Measurements from ENCODE around the gene CYP24A1. TPM values are rescaled to one million over a fixed set of nuclear protein-coding genes. Genes with fewer than 3 reads are reported as not detected.

The CYP24A1 gene
- total and polyA plus RNA-seq, 9 donors: 0.49 to 1.2 (median 0.72) TPM

DNA sequence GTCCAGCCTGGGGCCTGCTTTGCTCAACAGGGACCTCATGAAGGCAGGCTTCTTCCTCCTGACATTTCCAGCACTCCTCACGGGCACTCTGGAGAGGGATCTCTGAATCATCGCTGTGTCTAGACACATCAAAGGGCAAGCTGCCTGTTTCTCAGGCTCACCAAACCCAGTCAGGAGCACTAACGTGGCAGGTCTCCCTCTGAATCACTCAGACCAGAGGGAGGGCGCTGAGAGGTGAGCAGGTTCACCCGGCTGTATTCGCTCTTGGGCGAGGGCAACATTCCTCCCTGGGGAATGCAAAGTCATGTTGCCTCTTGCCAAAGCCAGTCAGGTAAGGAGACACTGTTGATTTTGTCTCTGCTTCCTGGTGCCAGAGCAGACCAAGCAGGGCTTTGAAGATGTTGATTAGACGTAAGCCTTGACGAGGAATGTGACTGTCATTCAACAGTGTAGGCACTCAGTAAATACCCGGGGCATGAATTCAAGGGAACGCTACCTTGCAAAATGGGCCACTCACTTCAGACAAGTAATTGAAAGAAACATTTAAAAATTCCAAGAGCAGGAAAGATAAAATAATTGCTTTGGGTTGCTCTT, 50.1 kb downstream of the CYP24A1 start:
- Histone ChIP-seq H3K36me3 (ENCODE audit: control insufficient read depth, insufficient read depth, low read length) (no peaks in the 10 kb centered on the region), H3K9me3 (replicated peaks; ENCODE audit: control insufficient read depth, low read depth, low read length) (no peaks in the 10 kb centered on the region), H3K4me1 (ENCODE audit: control insufficient read depth, insufficient read depth, low read length) (no peaks in the 10 kb centered on the region), H3K27me3 (ENCODE audit: control insufficient read depth, insufficient read depth, low read length) (no peaks in the 10 kb centered on the region), H3K4me3 (ENCODE audit: low read length) (no peak overlapping the region), H3K27ac (ENCODE audit: low read length) (no peak overlapping the region)
- 76% methylated on average over 9 of the region's 11 CpGs for WGBS (ENCODE audit: insufficient coverage)
- no peak for DNase-seq

DNA sequence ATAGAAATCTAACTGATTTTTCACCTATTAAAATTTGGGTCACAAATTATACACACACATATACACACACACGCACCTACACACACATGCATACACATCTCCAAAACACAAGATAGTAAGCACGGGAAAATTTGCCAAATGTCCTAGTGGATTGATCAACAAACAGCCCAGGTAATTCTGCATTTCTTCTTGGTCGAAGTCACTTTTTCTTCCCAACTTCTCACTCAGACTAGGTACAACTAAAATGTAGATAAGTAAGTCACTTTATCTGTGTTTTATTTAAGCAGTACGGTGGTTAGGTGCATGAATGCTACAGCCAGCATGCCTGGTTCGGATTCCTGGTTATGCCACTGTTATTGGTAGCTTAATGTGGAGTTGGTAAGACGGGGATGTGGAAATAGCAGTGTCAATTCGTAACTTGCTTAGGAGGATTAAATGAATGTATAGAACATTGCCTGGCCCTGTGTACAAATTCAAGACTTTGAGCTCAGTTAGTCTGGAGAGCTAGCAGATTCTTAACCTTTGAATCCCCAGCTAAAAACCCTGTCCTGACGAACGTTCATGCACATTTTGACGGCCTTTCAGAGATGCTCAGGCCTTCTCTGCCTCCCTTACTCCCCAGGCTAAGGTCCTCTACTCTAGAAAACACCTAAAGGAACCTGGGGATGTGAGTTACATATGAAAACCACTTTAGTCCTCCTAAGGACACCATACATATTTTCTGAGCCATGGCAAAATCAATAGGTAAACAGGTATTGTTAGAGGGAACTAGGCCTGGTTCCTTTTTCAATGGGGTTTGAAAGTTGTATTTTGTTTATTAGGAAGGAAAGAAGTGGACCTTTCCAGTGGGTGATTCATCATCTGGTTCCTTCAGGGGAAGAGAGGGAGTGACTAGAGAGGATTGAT, 50.9 kb downstream of the CYP24A1 start:
- H3K9me3 ChIP-seq (replicated peaks; ENCODE audit: control insufficient read depth, low read depth, low read length): no peaks in the 10 kb centered on the region
- no peak overlapping the region for H3K4me3 ChIP-seq (ENCODE audit: low read length)
- no peaks in the 10 kb centered on the region for H3K36me3 ChIP-seq (ENCODE audit: control insufficient read depth, insufficient read depth, low read length)
- H3K27me3 ChIP-seq (ENCODE audit: control insufficient read depth, insufficient read depth, low read length): no peaks in the 10 kb centered on the region
- H3K4me1 ChIP-seq (ENCODE audit: control insufficient read depth, insufficient read depth, low read length): no peaks in the 10 kb centered on the region
- no peak overlapping the region for H3K27ac ChIP-seq (ENCODE audit: low read length)
- 78% methylated on average over 8 of the region's 10 CpGs for WGBS (ENCODE audit: insufficient coverage)
- DNase-seq: no peak

DNA sequence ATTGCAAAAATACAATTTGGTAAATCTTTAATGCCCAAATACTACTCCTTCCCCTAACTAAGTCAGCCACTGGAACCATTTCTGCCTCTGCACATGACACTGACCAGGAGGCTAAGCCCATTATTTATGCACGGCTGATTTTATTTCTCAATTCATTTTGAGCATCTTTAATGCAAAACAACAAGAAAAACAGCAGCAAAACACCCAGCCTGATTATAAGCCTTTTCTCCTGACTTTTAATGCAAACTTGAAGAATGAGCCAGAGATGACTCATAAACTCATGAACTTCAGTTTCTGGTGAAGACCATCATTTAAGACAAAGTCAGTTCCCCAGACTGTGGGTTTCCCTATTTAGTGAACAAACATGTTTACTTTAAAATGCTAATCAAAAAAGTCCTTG, 51.6 kb downstream of the CYP24A1 start:
- Histone ChIP-seq H3K4me1 (ENCODE audit: control insufficient read depth, insufficient read depth, low read length) (no peaks in the 10 kb centered on the region), H3K27ac (ENCODE audit: low read length) (no peak overlapping the region), H3K36me3 (ENCODE audit: control insufficient read depth, insufficient read depth, low read length) (no peaks in the 10 kb centered on the region), H3K4me3 (ENCODE audit: low read length) (no peak overlapping the region), H3K27me3 (ENCODE audit: control insufficient read depth, insufficient read depth, low read length) (no peaks in the 10 kb centered on the region), H3K9me3 (replicated peaks; ENCODE audit: control insufficient read depth, low read depth, low read length) (no peaks in the 10 kb centered on the region)
- no peak for DNase-seq
- 80% methylated on average over 1 of the region's 1 CpG for WGBS (ENCODE audit: insufficient coverage)

DNA sequence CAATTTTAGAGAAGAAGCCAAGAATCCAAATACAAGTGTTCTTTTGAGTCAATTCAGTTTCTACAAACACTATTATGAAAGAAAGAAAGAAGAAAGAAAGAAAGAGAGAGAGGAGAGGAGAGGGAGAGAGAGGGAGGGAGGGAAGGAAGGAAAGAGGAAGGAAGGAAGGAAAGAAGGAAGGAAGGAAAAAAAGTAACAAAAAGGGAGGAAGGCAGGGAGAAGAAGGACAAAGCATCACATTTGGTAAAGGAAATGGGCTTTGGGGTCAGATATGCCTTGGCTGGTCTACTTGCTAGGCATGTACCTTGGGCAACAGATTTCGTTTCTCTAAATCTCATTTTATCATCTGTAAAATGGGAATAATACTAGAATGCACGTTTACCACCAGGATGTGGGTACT, 54.0 kb downstream of the CYP24A1 start:
- 100% methylated on average over 1 of the region's 2 CpGs for WGBS (ENCODE audit: insufficient coverage)

DNA sequence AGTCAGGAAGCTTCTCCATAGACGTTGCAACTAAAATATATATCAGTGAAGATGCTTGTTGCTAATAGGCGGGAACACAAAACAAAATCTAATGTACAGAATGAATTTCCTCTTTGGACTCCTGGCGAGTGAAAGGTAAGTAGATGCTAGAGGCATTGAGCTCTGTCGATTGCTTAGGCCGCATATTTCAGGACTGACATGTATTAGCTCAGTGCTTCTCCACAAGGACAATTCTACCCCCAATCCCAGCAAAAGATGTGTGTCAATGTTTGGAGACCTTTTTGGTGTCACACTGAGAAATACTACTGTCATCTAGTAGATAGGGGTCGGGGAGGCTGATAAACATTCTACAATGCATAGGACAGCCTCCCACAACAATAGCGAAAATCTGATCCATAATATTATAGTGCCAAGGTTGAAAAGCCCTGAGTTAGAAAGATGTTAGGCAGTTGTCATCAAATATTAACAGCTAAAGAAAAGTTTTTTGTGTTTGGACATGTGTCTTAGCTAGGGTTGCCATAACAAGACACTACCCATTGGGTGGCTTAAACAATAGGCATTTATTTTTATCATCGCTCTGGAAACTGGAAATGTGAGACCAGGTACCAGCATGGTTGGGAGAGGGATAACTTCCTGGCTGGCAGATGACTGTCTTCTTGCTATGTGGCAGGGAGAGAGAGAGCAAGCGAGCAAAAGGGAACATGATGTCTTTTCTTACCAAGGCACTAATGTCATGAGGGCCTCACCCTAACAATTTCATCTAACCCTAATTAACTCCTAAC, 55.4 kb downstream of the CYP24A1 start:
- Histone ChIP-seq H3K36me3 (ENCODE audit: control insufficient read depth, insufficient read depth, low read length) (no peaks in the 10 kb centered on the region), H3K4me1 (ENCODE audit: control insufficient read depth, insufficient read depth, low read length) (no peaks in the 10 kb centered on the region), H3K27ac (ENCODE audit: low read length) (no peak overlapping the region), H3K27me3 (ENCODE audit: control insufficient read depth, insufficient read depth, low read length) (no peaks in the 10 kb centered on the region), H3K9me3 (replicated peaks; ENCODE audit: control insufficient read depth, low read depth, low read length) (no peaks in the 10 kb centered on the region), H3K4me3 (ENCODE audit: low read length) (no peak overlapping the region)
- no CpG with 5 or more reads among the region's 9 CpGs for WGBS (ENCODE audit: insufficient coverage)
- DNase-seq: no peak

More for the DNA sequence above, 54.0 kb downstream of the CYP24A1 start:
- Histone ChIP-seq H3K9me3 (replicated peaks; ENCODE audit: control insufficient read depth, low read depth, low read length) (no peaks in the 10 kb centered on the region), H3K27me3 (ENCODE audit: control insufficient read depth, insufficient read depth, low read length) (no peaks in the 10 kb centered on the region), H3K4me3 (ENCODE audit: low read length) (no peak overlapping the region), H3K27ac (ENCODE audit: low read length) (no peak overlapping the region), H3K4me1 (ENCODE audit: control insufficient read depth, insufficient read depth, low read length) (no peaks in the 10 kb centered on the region), H3K36me3 (ENCODE audit: control insufficient read depth, insufficient read depth, low read length) (no peaks in the 10 kb centered on the region)
- no peak for DNase-seq

DNA sequence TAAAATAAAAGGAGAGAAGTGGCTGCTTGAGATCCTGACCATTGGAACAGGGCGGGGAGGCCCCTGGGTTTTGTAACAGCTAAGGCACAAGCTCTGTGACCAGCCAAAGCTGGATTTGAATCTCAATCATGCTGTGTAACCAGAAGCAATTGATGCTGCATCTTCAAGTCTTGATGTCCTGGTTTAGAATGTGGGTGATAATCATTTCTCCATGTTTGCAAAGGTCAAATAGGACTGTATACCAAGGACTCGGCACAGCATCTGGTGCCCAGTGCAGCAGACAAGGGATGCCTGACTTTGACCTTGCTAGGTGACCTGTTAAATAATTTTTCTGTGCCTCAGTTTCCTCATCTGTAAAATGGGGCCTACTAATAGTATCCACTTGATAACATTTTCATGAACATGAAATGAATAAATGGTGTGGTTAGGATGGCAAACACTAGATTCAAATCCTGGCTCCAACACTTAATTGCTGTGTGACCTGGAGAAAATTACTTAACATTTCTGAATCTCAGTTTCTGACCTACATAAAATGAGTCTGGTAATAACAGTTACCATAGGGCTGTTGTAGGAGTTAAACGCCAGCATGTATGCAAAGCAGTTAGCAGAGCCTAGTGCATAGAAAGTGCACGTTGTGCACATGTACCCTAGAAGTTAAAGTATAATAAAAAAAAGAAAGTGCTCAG, 57.1 kb downstream of the CYP24A1 start:
- Histone ChIP-seq H3K27me3 (ENCODE audit: control insufficient read depth, insufficient read depth, low read length) (no peaks in the 10 kb centered on the region), H3K4me1 (ENCODE audit: control insufficient read depth, insufficient read depth, low read length) (no peaks in the 10 kb centered on the region), H3K9me3 (replicated peaks; ENCODE audit: control insufficient read depth, low read depth, low read length) (no peaks in the 10 kb centered on the region), H3K4me3 (ENCODE audit: low read length) (no peak overlapping the region), H3K36me3 (ENCODE audit: control insufficient read depth, insufficient read depth, low read length) (no peaks in the 10 kb centered on the region), H3K27ac (ENCODE audit: low read length) (no peak overlapping the region)
- no peak for DNase-seq
- 100% methylated on average over 2 of the region's 4 CpGs for WGBS (ENCODE audit: insufficient coverage)

DNA sequence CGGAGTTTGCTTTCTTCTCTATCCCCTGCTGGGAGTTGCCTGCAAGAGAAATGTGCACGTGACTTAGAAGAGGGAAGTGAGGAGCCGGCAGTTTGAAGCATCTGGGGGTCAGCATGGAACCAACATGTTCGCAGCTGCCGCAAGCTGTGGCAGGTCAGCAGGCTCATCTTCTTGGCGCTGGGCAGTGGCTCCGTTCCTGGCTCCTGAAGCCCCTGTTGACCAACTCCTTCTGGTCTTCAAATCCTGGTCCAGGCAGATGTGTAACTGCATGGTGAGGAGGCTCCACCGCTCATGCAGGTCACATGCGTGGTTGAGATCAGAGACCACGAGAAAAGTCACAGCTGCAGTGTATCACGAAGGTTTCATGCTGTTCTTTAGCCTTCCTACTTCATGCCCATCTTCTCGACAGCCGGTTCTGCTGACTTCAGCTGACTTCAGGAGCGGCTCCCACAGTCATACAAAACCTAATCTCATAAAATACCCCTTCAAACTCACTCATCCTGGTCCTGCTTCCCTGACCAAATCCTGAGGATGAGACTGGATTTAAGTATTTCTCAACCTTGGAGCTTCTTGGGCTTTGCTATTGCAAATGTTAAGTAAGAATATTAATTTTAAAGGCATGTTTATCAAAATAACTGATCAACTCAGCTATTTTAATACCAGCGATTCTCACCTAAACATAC, 58.5 kb downstream of the CYP24A1 start:
- peak; percentile 17 for DNase-seq
- WGBS (ENCODE audit: insufficient coverage): 63% methylated on average over 14 of the region's 15 CpGs
- no peak overlapping the region for H3K27ac ChIP-seq (ENCODE audit: low read length)

DNA sequence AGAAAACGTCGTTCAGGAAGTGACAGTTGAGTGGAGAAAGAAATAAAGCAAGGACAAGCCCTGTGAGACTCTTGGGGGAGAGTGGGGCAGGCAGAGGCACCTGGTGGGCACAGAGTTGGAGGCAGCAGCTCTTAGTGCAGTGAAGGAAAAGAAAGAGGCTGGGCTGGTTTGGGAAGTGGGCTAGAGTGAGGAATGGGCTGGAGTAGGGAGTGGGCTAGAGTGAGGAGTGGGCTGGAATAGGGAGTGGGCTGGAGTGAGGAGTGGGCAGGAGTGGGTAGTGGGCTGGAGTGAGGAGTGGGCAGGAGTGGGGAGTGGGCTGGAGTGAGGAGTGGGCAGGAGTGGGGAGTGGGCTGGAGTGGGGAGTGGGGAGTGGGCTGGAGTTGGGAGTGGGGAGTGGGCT, 59.7 kb downstream of the CYP24A1 start:
- Histone ChIP-seq H3K27me3 (ENCODE audit: control insufficient read depth, insufficient read depth, low read length) (no peaks in the 10 kb centered on the region), H3K4me3 (ENCODE audit: low read length) (no peak overlapping the region), H3K27ac (ENCODE audit: low read length) (no peak overlapping the region), H3K4me1 (ENCODE audit: control insufficient read depth, insufficient read depth, low read length) (no peaks in the 10 kb centered on the region), H3K36me3 (ENCODE audit: control insufficient read depth, insufficient read depth, low read length) (no peaks in the 10 kb centered on the region), H3K9me3 (replicated peaks; ENCODE audit: control insufficient read depth, low read depth, low read length) (no peaks in the 10 kb centered on the region)
- no peak for DNase-seq
- 58% methylated on average over 2 of the region's 2 CpGs for WGBS (ENCODE audit: insufficient coverage)

More for the DNA sequence above, 58.5 kb downstream of the CYP24A1 start:
- Histone ChIP-seq H3K36me3 (ENCODE audit: control insufficient read depth, insufficient read depth, low read length) (no peaks in the 10 kb centered on the region), H3K9me3 (replicated peaks; ENCODE audit: control insufficient read depth, low read depth, low read length) (no peaks in the 10 kb centered on the region), H3K4me3 (ENCODE audit: low read length) (no peak overlapping the region), H3K27me3 (ENCODE audit: control insufficient read depth, insufficient read depth, low read length) (no peaks in the 10 kb centered on the region), H3K4me1 (ENCODE audit: control insufficient read depth, insufficient read depth, low read length) (no peaks in the 10 kb centered on the region)

DNA sequence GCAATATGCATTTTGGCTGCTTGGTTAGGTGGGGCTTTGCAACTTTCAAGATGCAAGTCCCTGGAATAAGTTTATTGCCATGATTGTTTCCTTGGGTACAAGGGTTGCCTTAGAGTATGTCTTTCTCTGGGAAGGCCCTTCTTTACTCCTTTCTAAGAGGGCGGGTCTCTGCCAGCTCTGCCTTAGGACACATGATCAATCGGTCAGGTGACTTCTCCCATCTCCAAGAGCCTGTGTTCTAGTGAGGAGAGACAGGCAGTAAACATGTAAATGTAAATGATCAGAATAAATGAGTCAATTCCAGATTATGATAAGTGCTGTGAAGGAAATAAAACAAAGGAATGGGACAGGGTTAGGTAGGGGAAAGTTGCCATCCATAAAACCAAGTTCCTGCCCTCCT, 60.2 kb downstream of the CYP24A1 start:
- no peak for DNase-seq
- H3K9me3 ChIP-seq (replicated peaks; ENCODE audit: control insufficient read depth, low read depth, low read length): no peaks in the 10 kb centered on the region
- no peaks in the 10 kb centered on the region for H3K4me1 ChIP-seq (ENCODE audit: control insufficient read depth, insufficient read depth, low read length)
- H3K36me3 ChIP-seq (ENCODE audit: control insufficient read depth, insufficient read depth, low read length): no peaks in the 10 kb centered on the region
- no peaks in the 10 kb centered on the region for H3K27me3 ChIP-seq (ENCODE audit: control insufficient read depth, insufficient read depth, low read length)
- H3K27ac ChIP-seq (ENCODE audit: low read length): no peak overlapping the region
- H3K4me3 ChIP-seq (ENCODE audit: low read length): no peak overlapping the region
- 100% methylated on average over 2 of the region's 2 CpGs for WGBS (ENCODE audit: insufficient coverage)
